K562 (cell line): ENCODE data around the gene NFKBIB. TPM values are rescaled to one million over a fixed set of nuclear protein-coding genes. Genes with fewer than 3 reads are reported as not detected.

Experiments
- CHCHD3 ChIP-seq: fragments of 250-450 bp; sonication (Bioruptor Pico); IDR thresholded peaks from 2 replicates; pipeline ENCODE4 v2.1.2; 2022; ENCODE audit warnings: mild to moderate bottlenecking
- CSDE1 ChIP-seq, 2 experiments: fragments of 450-650 bp; IDR thresholded peaks; 2 replicates each; pipeline ENCODE4 v1.6.1; 2016; ENCODE audit warnings: mild to moderate bottlenecking in 1 of 2
- ELF1 ChIP-seq: fragments of 200-800 bp; sonication (Bioruptor generic); IDR thresholded peaks from 2 replicates; pipeline ENCODE4 v1.6.1; 2016; ENCODE audit warnings: missing genetic modification characterization, missing compliant biosample characterization
- FOXP1 ChIP-seq: sonication (generic); formaldehyde crosslinking; IDR thresholded peaks from 2 replicates; pipeline ENCODE4 v1.8.0; 2022; ENCODE audit warnings: mild to moderate bottlenecking, missing genetic modification reagents
- GABPA ChIP-seq: fragments of 200-800 bp; sonication (Bioruptor generic); conservative IDR thresholded peaks from 2 replicates; pipeline ENCODE4 v1.6.1; 2016; ENCODE audit warnings: low read depth, missing genetic modification characterization, missing compliant biosample characterization
- HNRNPH1 ChIP-seq: fragments of 200-400 bp; formaldehyde crosslinking; optimal IDR thresholded peaks from 2 replicates; pipeline ENCODE3; 2017; ENCODE audit warnings: low read depth, mild to moderate bottlenecking, low read length, moderate library complexity
- KLF16 ChIP-seq: IDR thresholded peaks from 2 replicates; pipeline ENCODE4 v1.6.1; 2016; ENCODE audit warnings: antibody characterized with exemption
- KLF6 ChIP-seq: fragments of 250-450 bp; sonication (Bioruptor Pico); IDR thresholded peaks from 2 replicates; pipeline ENCODE4 v1.4.0; 2020; ENCODE audit warnings: mild to moderate bottlenecking, moderate library complexity, borderline replicate concordance
- MECOM ChIP-seq: fragments of 250-450 bp; sonication (Bioruptor Pico); IDR thresholded peaks from 2 replicates; pipeline ENCODE4 v1.8.0; 2022; ENCODE audit warnings: inconsistent platforms
- PHF20 ChIP-seq: fragments of 450-650 bp; IDR thresholded peaks from 2 replicates; pipeline ENCODE4 v1.6.1; 2018; ENCODE audit not compliant: partially characterized antibody
- PHF21A ChIP-seq: fragments of 450-650 bp; IDR thresholded peaks from 2 replicates; pipeline ENCODE4 v1.6.1; 2017; ENCODE audit warnings: low read depth, borderline replicate concordance
- TEAD1 ChIP-seq, 2 experiments: fragments of 450-650 bp in 1 of 2; sonication (generic) in 1 of 2; formaldehyde crosslinking; IDR thresholded peaks; 2 replicates each; pipeline versions ENCODE4 v1.4.0 to v1.8.0; 2020 to 2022; ENCODE audit warnings: mild to moderate bottlenecking in 2 of 2, missing genetic modification reagents in 1 of 2
- TSC22D4 ChIP-seq: fragments of 450-650 bp; IDR thresholded peaks from 2 replicates; pipeline ENCODE4 v1.6.1; 2016; ENCODE audit warnings: missing genetic modification characterization, missing biosample characterization, control low read depth
- YBX1 ChIP-seq: fragments of 450-650 bp; IDR thresholded peaks from 2 replicates; pipeline ENCODE4 v1.7.1; 2016; ENCODE audit warnings: mild to moderate bottlenecking
- ZBTB26 ChIP-seq: fragments of 450-650 bp; formaldehyde crosslinking; IDR thresholded peaks from 2 replicates; pipeline ENCODE4 v1.4.0; 2022; ENCODE audit warnings: missing genetic modification characterization
- ZFP1 ChIP-seq: fragments of 450-650 bp; formaldehyde crosslinking; IDR thresholded peaks from 2 replicates; pipeline ENCODE4 v1.4.0; 2020; ENCODE audit warnings: mild to moderate bottlenecking, mixed read lengths
- ZNF121 ChIP-seq: sonication (generic); formaldehyde crosslinking; conservative IDR thresholded peaks from 2 replicates; pipeline ENCODE4 v1.8.0; 2022; ENCODE audit warnings: missing genetic modification reagents
- ZNF217 ChIP-seq: sonication (generic); formaldehyde crosslinking; IDR thresholded peaks from 2 replicates; pipeline ENCODE4 v1.8.0; 2022; ENCODE audit warnings: mild to moderate bottlenecking, missing genetic modification reagents
- ZNF3 ChIP-seq: fragments of 250-450 bp; sonication (Bioruptor Pico); IDR thresholded peaks from 2 replicates; pipeline ENCODE4 v1.5.0; 2021; ENCODE audit warnings: mild to moderate bottlenecking, moderate library complexity
- ZNF444 ChIP-seq: fragments of 250-450 bp; sonication (Bioruptor Pico); IDR thresholded peaks from 2 replicates; pipeline ENCODE4 v1.4.0; 2020; ENCODE audit warnings: mild to moderate bottlenecking, moderate library complexity
- polyA plus RNA-seq, 8 experiments: library from polyadenylated mRNA; depleted of rRNA in 4 of 8; stranded (reverse) in 5 of 8; unstranded in 3 of 8; fragments of >200 nt; fragmentation: Nextera tagmentation in 2 of 8; fragmentation: Illumina TruSeq in 1 of 8; extraction: Ambion mirVana in 2 of 8; extraction: Trizol in 1 of 8; gene quantifications; 2 replicates each; pipeline versions ENCODE4 v1.2.1 to v1.2.3, GENCODE V29; 2011 to 2014; ENCODE audit warnings: inconsistent platforms in 1 of 8, missing spikeins in 1 of 8
- total RNA-seq, 7 experiments: library from RNA; depleted of rRNA in 6 of 7; stranded (reverse); fragments of >200 nt in 6 of 7; fragmentation: Illumina TruSeq in 2 of 7; extraction: Trizol in 2 of 7; gene quantifications; 2 replicates each; pipeline versions ENCODE4 v1.2.1 to v1.2.3, GENCODE V29; 2011 to 2021; ENCODE audit warnings: low replicate concordance in 1 of 7
- TF ChIP-seq, protein P1 (sequence below), 2 experiments: fragments of 450-650 bp; formaldehyde crosslinking in 1 of 2; IDR thresholded peaks; 2 replicates each; pipeline versions ENCODE4 v1.4.0 to v1.6.1; 2014 to 2020; ENCODE audit warnings: mild to moderate bottlenecking in 2 of 2, borderline replicate concordance in 1 of 2, low read depth in 1 of 2

The NFKBIB gene
- total and polyA plus RNA-seq, 9 of the 15 experiments (the other 6 are each of a cell fraction or from before 2014, with no cell fraction given): 1.5 to 44.9 (median 10.4) TPM

DNA sequence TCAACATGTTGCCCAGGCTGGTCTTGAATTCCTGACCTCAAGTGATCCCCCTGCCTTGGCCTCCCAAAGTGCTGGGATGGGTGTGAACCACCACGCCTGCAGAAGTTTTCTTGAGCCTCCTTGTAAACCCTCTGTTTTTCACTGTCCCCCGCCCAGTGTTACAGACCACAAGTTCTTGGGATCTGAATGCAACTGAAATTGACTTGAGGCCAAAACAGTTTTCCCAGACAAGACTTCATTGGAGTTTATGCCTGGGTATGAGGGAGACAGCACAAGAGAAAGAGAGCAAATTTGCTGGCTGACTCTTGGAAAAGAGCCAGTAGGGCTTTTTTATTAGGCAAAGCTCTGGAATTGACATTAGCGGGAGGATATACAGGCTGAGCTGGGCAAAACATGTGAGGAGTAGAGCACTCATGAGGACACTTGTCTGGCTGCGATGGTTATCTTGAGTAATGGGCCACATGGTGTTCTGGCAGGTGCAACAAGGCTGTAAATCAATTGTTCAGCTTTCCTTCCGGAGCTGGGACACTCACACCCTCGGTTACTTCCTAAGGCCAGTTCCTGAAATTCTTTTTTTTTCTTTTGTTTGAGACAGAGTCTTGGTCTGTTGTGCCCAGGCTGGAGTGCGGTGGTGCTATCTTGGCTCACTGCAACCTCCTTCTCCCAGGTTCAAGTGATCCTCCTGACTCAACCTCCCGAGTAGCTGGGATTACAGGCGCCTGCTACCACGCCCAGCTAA is 37.3 kb upstream of the NFKBIB start (continued):
- TF ChIP-seq KLF16 (peak; percentile 61; the same call in 1 of the 2 replicates), ZNF3 (CRISPR knock-in tag) (no peak), ZBTB26 (CRISPR knock-in tag) (no peak), HNRNPH1 (no peak), GABPA (tag) (peak; percentile 47; the same call in 1 of the 2 replicates), TSC22D4 (tag) (no peak), CHCHD3 (CRISPR knock-in tag) (no peak), ELF1 (tag) (peak; percentile 60), ZNF121 (CRISPR knock-in tag) (no peak), FOXP1 (CRISPR knock-in tag) (0 out of 2 replicates have a peak, but pooled peaks have one; percentile 41), ZNF444 (CRISPR knock-in tag) (no peak), CSDE1 (IDR thresholded peaks at IDR 0.05) (no peak), PHF21A (no peak; the same call in 1 of the 2 replicates), MECOM (peak; percentile 70), ZFP1 (CRISPR knock-in tag) (no peak), KLF6 (CRISPR knock-in tag) (no peak), YBX1 (no peak), TEAD1 (CRISPR knock-in tag; IDR thresholded peaks at IDR 0.05) (no peak; a peak in 1 of 4 replicates), PHF20 (no peak), ZNF217 (no peak)
- TF ChIP-seq, protein P1, sequence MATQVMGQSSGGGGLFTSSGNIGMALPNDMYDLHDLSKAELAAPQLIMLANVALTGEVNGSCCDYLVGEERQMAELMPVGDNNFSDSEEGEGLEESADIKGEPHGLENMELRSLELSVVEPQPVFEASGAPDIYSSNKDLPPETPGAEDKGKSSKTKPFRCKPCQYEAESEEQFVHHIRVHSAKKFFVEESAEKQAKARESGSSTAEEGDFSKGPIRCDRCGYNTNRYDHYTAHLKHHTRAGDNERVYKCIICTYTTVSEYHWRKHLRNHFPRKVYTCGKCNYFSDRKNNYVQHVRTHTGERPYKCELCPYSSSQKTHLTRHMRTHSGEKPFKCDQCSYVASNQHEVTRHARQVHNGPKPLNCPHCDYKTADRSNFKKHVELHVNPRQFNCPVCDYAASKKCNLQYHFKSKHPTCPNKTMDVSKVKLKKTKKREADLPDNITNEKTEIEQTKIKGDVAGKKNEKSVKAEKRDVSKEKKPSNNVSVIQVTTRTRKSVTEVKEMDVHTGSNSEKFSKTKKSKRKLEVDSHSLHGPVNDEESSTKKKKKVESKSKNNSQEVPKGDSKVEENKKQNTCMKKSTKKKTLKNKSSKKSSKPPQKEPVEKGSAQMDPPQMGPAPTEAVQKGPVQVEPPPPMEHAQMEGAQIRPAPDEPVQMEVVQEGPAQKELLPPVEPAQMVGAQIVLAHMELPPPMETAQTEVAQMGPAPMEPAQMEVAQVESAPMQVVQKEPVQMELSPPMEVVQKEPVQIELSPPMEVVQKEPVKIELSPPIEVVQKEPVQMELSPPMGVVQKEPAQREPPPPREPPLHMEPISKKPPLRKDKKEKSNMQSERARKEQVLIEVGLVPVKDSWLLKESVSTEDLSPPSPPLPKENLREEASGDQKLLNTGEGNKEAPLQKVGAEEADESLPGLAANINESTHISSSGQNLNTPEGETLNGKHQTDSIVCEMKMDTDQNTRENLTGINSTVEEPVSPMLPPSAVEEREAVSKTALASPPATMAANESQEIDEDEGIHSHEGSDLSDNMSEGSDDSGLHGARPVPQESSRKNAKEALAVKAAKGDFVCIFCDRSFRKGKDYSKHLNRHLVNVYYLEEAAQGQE (IDR thresholded peaks at IDR 0.05; ENCODE audit: borderline replicate concordance): peak; percentile 40; the same call in 1 of the 2 replicates
- TF ChIP-seq, protein P1 (CRISPR knock-in tag; IDR thresholded peaks at IDR 0.05; ENCODE audit: low read depth): no peak
